Stimulated activated CD8-positive, alpha-beta memory T cell treated with anti-CD3 and anti-CD28 coated beads, Interleukin-4, amount 100 ng/mL, for 24 hours (primary cell): ENCODE data around the gene OPCML.

ENCODE experiments used
- DNase-seq: peaks from one replicate; pipeline ENCODE4 v3.0.0-alpha.2; 2020; ENCODE audit warnings: low read depth

OPCML gene

GRCh38 chr11:132464939-132465338, 1067.4 kb downstream of the OPCML start:
- DNase-seq: no peak

- DNase-seq: no peak
These were observed 1068.3 kb downstream of the OPCML start for GRCh38 chr11:132464003-132464342.

GRCh38 chr11:132463295-132464002, 1068.9 kb downstream of the OPCML start:
- DNase-seq: no peak

GRCh38 chr11:132459736-132460135, 1072.6 kb downstream of the OPCML start:
- no peak for DNase-seq

- DNase-seq: no peak
These were observed 1074.9 kb downstream of the OPCML start for GRCh38 chr11:132457445-132457844.

GRCh38 chr11:132456751-132457328, 1075.5 kb downstream of the OPCML start:
- no peak for DNase-seq

GRCh38 chr11:132455044-132455443, 1077.3 kb downstream of the OPCML start:
- no peak for DNase-seq

GRCh38 chr11:132453406-132453805, 1078.9 kb downstream of the OPCML start:
- no peak for DNase-seq

GRCh38 chr11:132452616-132453015, 1079.7 kb downstream of the OPCML start:
- no peak for DNase-seq

- no peak for DNase-seq
These were observed 1080.2 kb downstream of the OPCML start for GRCh38 chr11:132451942-132452601.

- no peak for DNase-seq
These were observed 1081.7 kb downstream of the OPCML start for GRCh38 chr11:132450631-132451030.

- DNase-seq: no peak
These were observed 1083.8 kb downstream of the OPCML start for GRCh38 chr11:132448334-132448995.

GRCh38 chr11:132447761-132448160, 1084.5 kb downstream of the OPCML start:
- no peak for DNase-seq

GRCh38 chr11:132445859-132446291, 1086.4 kb downstream of the OPCML start:
- DNase-seq: no peak

GRCh38 chr11:132444911-132445310, 1087.4 kb downstream of the OPCML start:
- DNase-seq: no peak

- DNase-seq: no peak
These were observed 1092.5 kb downstream of the OPCML start for GRCh38 chr11:132439711-132440255.

GRCh38 chr11:132438418-132438817, 1093.9 kb downstream of the OPCML start:
- DNase-seq: no peak

- DNase-seq: no peak
These were observed 1101.8 kb downstream of the OPCML start for GRCh38 chr11:132430429-132431062.

- no peak for DNase-seq
These were observed 1102.6 kb downstream of the OPCML start for GRCh38 chr11:132429685-132430084.

GRCh38 chr11:132427611-132428010, 1104.7 kb downstream of the OPCML start:
- no peak for DNase-seq

GRCh38 chr11:132424433-132424832, 1107.9 kb downstream of the OPCML start:
- DNase-seq: no peak

GRCh38 chr11:132423266-132423665, 1109.0 kb downstream of the OPCML start:
- DNase-seq: no peak
